ENCODE results near the gene LRRC37B.
"Not testable (repeated sequence)": the region's sequence is repeated elsewhere in the genome, so short reads cannot be mapped to it uniquely, and the experiment has no call there.

The LRRC37B gene

DNA sequence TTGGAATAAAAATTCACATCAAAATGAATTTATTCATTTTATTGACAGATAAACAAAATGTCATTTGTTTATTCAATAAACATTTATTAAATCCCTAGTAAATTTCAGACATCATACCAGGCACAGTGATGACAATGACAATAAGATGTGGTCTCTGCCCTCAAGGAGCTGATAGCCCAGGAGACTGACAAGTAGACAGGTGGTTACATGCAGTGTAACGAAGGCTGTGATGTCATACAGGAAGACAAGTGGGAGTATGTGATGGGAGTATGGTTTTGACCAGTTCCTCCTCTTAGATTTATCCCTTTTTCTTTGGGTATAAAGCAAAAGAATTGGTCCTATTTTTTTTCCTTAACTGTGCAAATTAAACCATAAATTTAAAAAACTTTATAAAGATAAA, 26.6 kb downstream of the LRRC37B start:
- DNase-seq (ENCODE audit: low read depth, low spot score): not testable (repeated sequence)

DNA sequence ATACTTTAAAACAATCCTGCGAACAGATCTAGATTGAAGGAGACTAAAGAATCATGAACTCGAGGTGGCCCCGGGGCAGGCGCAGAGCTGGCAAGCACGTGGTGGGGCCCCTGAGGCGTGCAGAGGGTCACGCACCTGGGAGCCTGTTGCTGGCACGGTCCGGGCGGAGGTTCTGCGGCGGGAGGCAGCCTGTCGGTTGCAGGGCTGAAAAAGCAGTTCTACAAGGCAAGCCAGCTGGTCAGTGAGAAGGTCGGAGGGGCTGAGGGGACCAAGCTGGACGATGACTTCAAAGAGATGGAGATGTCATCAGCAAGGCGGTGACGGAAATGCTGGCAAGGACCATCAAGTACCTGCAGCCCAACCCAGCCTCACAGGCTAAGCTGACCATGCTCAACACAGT, 33.1 kb downstream of the LRRC37B start:
- H3K4me3 ChIP-seq (ENCODE audit: low read length); DNase-seq (ENCODE audit: low read depth, low spot score): not testable (repeated sequence)

More for the DNA sequence above, 26.6 kb downstream of the LRRC37B start:
- H3K4me3 ChIP-seq (ENCODE audit: low read length): not testable (repeated sequence)

DNA sequence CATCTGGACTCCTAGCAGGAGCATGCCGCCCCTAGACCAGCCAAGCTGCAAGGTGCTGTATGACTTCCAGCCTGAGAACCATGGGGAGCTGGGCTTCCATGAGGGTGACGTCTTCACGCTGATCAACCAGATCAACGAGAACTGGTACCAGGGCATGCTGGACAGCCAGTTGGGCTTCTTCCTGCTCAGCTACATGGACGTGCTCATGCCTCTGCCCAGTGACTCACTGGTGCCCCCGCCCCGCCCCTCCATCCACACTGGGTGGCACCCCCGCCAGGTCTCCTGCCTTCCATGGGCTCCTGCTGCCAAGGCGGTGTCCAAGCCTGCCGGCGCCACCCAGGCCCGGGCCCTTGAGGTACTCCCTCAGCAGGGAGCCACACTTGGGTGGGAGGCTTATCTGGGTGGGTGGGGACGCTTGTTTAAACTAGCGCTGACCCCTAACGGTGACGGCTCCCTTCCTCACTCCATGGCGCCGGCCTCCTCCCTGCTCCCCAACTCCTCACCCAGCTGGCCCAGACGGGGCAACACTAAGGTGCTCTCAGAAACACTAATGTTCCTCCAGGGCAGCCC, 34.2 kb downstream of the LRRC37B start:
- H3K4me3 ChIP-seq (ENCODE audit: low read length); DNase-seq (ENCODE audit: low read depth, low spot score): not testable (repeated sequence)

DNA sequence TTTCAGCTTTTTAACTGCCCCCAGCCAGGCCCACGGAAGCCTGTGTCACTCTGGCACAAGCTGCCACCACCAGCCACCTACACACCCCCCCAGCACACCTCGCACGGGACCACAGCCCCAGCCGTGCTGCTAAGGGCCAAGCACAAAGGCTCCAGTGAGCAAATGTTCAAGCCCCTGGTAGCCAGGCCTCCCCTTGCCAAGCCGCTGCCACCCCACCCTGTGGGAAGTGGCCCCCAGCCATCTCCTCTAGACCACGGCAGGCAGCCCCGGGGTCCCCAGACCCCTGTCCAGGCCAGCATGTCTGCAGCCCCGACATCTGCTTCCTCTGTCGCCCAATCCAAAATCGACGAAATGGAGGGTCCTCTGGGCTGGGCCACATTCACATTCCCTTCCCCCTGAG, 35.1 kb downstream of the LRRC37B start:
- DNase-seq (ENCODE audit: low read depth, low spot score); H3K4me3 ChIP-seq (ENCODE audit: low read length): not testable (repeated sequence)

DNA sequence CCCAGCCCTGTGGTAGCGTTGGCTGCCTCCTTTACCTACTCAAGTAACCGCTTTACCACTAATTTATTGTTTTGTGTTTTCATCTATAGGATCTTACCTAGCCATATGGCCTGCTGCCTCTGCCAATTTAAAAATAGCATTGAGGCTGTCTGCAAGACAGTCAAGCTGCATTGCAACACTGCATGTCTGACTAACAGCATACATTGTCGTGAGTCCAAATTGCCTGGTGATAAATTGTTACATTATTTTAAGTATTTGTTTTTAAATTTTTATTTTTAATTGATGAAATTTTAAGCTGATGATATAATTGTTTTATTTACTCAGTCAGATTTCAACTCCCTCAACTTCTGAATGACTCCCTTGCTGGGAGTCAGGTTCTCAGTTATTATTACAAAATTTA, 38.4 kb downstream of the LRRC37B start:
- DNase-seq (ENCODE audit: low read depth, low spot score); H3K4me3 ChIP-seq (ENCODE audit: low read length): not testable (repeated sequence)

DNA sequence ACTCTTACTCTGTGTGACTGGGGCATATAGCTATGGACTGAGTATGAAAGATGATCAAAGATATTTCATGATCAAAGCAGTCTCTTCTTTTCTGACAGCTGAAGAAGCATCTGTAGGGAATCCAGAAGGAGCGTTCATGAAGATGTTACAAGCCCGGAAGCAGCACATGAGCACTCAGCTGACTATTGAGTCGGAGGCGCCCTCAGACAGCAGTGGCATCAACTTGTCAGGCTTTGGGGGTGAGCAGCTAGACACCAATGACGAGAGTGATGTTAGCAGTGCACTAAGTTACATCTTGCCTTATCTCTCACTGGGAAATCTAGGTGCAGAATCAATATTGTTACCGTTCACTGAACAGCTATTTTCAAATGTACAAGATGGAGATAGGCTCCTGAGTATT, 40.5 kb downstream of the LRRC37B start:
- H3K4me3 ChIP-seq (ENCODE audit: low read length); DNase-seq (ENCODE audit: low read depth, low spot score): not testable (repeated sequence)

DNA sequence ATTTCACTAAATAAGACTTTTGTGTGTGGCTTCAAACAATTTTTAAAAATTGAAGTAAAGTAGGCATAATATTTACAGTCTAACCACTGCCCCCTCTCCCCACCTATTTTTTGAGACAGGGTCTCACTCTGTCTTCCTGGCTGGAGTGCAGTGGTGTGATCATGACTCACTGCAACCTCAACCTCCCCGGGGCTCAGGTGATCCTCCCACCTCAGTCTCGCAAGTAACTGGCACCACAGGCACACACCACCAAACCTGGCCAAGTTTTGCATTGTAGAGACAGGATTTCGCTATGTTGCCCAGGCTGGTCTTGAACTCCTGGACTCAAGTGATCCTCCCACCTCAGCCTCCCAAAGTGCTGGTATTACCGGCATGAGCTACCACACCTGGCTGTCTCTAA, 47.8 kb downstream of the LRRC37B start:
- H3K4me3 ChIP-seq (ENCODE audit: low read length); DNase-seq (ENCODE audit: low read depth, low spot score): not testable (repeated sequence)

DNA sequence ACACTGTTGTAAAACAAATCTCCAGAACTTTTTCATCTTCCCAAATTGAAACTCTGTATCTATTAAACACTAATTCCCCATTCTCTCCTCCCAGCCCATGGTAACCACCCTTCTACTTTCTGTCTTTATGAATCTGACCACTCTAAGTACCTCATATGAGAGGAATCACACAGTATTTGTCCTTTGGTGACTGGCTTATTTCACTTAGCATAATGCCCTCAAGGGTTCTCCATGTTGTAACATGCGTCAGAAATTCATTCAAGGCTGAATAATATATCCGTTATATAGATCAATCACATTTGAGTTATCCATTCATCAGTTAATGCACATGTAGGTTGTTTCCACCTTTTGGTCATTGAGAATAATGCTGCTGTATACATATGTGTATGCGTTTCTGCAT, 48.2 kb downstream of the LRRC37B start:
- not testable (repeated sequence) for DNase-seq (ENCODE audit: low read depth, low spot score); H3K4me3 ChIP-seq (ENCODE audit: low read length)

DNA sequence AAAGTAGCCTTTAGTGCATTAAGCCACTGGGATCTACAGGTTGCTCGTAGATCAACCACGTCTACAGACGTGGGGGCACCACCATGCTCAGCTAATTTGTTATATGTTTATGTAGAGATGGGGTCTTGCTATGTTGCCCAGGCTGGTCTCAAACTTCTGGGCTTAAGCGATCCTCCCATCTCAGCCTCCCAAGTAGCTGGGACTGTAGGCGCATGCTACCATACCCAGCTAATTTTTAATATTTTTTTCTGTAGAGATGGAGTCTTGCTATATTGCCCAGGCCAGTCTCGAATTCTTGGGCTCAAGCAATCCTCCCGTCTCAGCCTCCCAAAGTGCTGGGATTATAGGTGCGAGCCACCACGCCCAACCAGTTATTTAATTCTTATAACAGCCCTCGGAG, 49.3 kb downstream of the LRRC37B start:
- not testable (repeated sequence) for H3K4me3 ChIP-seq (ENCODE audit: low read length); DNase-seq (ENCODE audit: low read depth, low spot score)

DNA sequence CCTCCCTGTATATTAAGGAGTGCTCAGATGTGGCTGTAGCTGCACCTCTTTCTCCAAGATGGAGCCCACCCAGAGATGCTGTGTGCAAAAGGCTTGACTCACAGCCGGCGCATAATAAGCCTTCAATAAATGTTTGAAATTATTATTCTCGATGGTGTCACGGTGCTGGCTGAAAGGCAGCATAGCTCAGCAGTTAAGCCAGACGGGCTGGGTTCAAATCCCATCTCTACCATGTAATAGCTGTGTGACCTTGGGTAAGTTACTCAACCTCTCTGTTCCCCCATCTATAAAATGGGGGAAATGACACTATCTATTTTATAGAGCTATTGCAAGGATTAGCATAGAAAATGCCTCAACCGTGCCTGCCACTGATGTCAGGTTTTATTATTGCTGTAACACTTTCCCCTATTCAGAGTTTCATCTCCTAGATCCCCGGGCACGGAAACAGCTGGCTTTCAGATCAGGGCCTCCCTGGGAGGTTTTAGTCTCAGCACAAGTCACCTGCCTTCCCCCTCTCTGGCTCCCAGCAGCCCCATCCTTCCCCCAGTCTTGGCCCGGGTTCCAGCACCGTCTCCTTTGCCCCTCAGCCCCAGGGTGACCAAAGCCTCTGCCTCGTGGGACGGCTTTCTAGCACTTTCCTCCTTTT, 50.4 kb downstream of the LRRC37B start:
- H3K4me3 ChIP-seq (ENCODE audit: low read length); DNase-seq (ENCODE audit: low read depth, low spot score): not testable (repeated sequence)

DNA sequence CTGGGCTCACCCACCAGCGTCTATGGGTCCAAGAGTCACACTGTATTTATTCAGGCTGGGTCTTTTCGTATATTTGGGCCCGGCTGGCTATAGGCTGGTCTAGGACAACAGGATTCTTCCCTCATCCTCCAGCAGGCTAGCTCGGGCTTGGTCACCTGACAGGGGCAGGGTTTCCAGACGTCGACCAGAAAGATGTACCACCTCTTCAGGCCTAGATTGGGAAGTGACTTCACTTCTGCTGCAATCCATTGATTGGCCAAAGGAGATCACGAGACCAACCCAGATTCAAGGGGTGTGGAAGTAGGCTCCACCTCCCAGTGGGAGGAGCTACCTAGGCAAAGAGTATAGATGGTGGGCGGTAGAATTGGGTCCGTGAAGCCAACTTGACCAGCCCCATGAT, 53.5 kb downstream of the LRRC37B start:
- not testable (repeated sequence) for DNase-seq (ENCODE audit: low read depth, low spot score); H3K4me3 ChIP-seq (ENCODE audit: low read length)

DNA sequence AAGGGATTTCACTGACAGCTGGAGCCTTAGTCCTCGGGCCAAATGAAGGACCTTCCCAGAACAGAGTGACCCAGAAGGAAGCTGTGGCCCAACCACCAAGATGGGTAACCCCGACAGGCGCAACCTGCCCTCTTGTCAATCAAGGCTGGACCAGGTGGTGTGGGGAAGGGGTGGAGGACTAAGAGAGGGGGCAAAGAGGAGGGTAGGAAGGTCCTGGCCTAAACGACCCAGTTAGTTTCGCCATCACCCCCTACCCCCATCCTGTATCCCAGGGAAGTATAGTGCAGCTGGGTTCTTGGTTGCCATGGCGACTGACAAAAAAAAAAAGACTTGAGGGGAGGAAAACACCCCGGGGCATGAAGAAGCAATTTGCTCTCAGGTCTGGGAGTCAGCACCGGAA, 54.7 kb downstream of the LRRC37B start:
- DNase-seq (ENCODE audit: low read depth, low spot score); H3K4me3 ChIP-seq (ENCODE audit: low read length): not testable (repeated sequence)

DNA sequence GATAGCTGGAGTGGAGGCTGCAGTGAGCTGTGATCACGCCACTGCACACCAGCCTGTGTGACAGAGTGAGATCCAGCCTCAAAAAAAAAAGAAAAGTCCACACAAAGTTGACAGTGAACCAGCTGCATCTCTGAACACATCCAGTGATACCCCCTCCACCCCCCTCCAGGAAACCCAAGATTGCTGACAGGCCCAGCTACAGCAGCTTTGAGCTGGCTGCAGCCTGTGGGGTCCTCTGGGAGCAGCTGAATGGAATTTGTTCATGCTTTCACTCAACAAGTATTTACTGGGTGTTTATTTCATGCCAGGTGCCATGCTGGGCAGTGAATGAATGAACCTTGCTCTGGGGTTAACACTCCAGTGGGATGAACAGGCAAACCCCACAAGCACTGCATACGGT, 56.9 kb downstream of the LRRC37B start:
- not testable (repeated sequence) for H3K4me3 ChIP-seq (ENCODE audit: low read length); DNase-seq (ENCODE audit: low read depth, low spot score)

DNA sequence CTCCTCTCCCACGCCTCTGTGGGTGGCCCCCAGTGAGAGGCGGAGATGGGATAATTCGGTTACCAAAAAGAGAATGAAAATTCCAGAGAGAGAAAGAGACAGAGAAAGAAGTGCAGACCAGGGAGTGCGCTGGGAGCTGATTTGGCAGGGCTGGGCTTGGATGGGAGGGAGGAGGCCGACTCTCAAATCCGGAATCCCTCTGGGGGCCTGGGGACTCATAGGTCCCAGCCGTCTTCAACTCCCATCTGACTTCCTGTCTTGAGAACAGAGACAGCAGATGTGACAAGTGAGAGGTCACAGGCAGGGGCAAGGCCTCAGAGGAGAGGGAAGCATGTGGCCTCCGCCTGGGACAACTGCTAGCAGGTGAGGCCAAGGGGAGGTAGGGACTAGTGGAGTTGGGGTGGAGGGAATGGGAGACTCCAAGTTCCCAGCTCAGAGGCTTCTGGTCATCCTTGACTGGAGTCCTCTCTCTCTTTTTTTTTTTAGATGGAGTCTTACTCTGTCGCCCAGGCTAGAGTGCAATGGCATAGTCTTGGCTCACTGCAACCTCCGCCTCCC, 59.0 kb downstream of the LRRC37B start:
- not testable (repeated sequence) for DNase-seq (ENCODE audit: low read depth, low spot score); H3K4me3 ChIP-seq (ENCODE audit: low read length)

DNA sequence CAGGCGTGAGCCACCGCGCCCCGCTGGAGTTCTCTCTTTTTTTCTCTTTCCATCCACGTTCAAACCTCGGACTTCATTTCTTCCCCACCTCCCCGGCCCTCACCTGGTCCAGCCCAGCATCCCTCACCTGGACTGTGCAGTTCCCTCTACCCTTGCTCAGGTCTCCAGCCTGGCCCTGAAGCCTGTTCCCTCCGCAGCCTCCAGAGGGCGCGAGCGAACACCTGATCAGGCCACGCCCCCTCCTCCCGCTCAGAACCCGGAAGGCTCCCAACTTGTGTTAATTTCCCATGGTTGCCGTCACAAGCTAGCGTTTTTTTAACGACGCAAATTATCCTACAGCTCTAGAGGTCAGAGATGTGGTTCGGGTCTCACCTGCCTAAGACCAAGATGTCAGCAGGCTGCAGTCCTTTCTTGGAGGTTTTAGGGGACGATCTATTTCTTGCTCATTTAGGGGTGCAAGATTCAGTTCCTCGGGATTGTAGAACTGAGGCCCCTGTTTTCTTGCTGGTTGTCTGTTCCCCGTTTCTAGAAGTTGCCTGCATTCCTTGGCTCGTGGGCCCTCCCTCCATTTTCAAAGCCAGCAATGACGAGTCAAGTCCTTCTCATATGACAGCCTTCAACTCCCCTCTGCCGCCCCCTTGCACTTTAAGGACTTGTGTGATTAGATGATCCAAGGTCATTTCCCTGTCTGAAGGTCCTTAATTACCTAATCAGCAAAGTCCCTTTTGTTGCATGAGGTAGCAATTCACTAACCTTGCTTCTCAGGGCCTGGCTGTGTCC, 59.9 kb downstream of the LRRC37B start:
- not testable (repeated sequence) for DNase-seq (ENCODE audit: low read depth, low spot score); H3K4me3 ChIP-seq (ENCODE audit: low read length)

DNA sequence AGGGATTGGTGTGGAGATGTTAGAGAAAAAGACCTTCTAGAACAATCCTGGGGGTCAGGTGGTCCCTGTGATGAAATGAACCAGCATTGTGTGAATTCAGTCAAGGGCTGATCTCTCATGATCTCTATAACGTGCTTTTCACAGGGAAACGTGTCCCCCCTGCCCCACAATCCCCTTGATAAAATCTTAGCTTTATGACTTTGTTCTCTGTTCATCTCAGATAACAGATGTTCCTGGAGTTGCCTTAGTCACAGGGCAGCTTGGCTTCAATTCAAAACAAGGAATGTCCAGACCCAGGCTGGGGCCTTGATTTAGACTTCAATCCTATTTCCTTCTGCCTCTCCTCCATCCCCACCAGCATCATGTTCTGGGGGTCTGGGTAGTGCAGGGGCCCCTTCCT, 61.9 kb downstream of the LRRC37B start:
- not testable (repeated sequence) for DNase-seq (ENCODE audit: low read depth, low spot score)

DNA sequence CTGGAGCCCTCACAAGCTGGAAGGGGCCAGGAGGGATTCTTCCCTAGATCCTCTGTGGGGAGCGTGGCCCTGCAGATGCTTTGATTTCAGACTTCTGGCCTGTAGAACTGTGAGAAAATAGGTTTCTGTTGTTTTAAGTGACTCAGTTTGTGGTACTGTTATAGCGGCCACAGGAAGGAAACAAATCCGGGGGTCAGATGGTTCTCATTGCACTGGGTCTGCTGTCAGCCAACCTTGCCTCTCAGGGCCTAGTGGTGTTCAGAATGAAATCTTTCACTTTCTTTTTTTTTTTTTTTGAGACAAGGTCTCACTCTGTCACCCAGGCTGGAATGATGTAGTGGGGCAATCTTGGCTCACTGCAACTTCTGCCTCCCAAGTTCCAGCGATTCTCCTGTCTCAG, 64.8 kb downstream of the LRRC37B start:
- H3K4me3 ChIP-seq (ENCODE audit: low read length); DNase-seq (ENCODE audit: low read depth, low spot score): not testable (repeated sequence)

More for the DNA sequence above, 61.9 kb downstream of the LRRC37B start:
- not testable (repeated sequence) for H3K4me3 ChIP-seq (ENCODE audit: low read length)

DNA sequence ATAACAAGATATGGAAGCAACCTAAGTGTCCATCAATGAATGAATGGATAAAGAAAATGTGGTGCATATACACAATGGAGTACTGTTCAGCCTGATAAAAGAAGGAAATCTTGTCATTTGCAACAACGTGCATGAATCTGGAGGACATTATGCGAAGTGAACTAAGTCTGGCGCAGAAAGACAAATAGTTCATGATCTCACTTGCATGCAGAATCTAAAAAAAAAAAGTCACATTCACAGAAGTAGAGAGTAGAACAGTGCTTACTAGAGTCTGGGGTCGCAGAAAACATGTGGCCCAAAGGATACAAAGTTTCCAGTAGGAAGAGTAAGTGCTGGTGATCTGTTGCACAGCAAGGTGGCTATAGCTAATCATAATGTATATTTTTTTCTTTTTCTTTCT, 65.9 kb downstream of the LRRC37B start:
- not testable (repeated sequence) for H3K4me3 ChIP-seq (ENCODE audit: low read length); DNase-seq (ENCODE audit: low read depth, low spot score)

DNA sequence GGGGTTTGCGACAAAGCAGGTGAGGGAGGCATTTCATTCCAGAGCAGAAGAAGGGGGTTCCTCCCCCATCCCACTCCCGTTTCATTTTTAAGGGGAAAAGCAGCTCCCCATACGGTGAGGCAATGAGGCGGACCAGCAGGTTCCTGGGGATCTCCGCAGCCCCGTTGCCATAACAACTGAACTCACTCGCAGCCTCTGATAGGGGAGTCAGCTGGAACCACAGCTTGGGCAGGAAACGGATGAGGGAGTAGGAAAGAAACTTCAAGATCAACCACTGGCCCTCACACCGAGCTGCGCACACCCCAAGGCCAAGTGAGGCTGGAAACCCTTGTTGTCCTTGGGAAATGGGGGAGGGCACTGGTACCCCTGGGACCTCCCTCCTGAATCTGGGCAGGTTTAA, 72.6 kb downstream of the LRRC37B start:
- peak; percentile 84 for DNase-seq (ENCODE audit: low read depth, low spot score)
- not testable (repeated sequence) for H3K4me3 ChIP-seq (ENCODE audit: low read length)

DNA sequence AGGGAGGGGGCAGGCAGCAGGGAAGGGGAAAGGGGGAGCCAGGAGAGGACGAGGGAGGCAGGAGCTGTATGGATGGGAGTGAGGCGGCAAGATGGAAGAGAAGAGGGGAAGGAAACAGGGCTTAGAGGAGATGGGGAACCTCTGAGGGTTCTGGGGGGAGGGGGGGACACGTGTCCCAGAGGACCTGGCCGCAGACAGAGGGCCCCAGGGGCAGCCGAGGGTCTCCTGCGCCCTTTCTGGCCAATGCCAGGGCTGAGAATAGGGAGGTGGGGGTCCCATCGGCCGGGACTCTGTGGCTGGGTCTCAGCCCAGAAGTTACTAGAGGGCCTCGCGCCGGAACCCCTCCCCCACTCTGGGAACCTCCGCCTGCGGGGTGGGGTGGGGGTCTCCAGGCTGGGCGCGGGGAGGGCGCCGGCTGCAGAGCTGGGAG, 76.4 kb downstream of the LRRC37B start:
- DNase-seq (ENCODE audit: low read depth, low spot score); H3K4me3 ChIP-seq (ENCODE audit: low read length): not testable (repeated sequence)

Measured in Jurkat, Clone E6-1 (cell line).